GM12873 (cell line): ENCODE measurements around the gene HOXB13.

Experiments used
- CTCF ChIP-seq: IDR thresholded peaks from 2 replicates; pipeline ENCODE4 v1.5.1; 2012; ENCODE audit warnings: low read depth, mild to moderate bottlenecking, moderate library complexity, low read length, control low read depth; ENCODE audit not compliant: insufficient read depth; ENCODE audit errors: missing control alignments

Gene HOXB13

GRCh38 chr17:48718761-48719641 is 9.5 kb downstream of the HOXB13 start:
- no peak for TF ChIP-seq CTCF

GRCh38 chr17:48718227-48718760 is 10.3 kb downstream of the HOXB13 start:
- TF ChIP-seq CTCF: no peak

- TF ChIP-seq CTCF: no peak
Measured at GRCh38 chr17:48717367-48718226, 11.0 kb downstream of the HOXB13 start.

- no peak for TF ChIP-seq CTCF
Measured at GRCh38 chr17:48715496-48716399, 12.8 kb downstream of the HOXB13 start.

- no peak for TF ChIP-seq CTCF
Measured at GRCh38 chr17:48711128-48711527, 17.4 kb downstream of the HOXB13 start.

GRCh38 chr17:48704361-48705248 is 23.9 kb downstream of the HOXB13 start:
- no peak for TF ChIP-seq CTCF
